ENCODE measurements around the gene RANBP1. TPM values are rescaled to one million over a fixed set of nuclear protein-coding genes. Genes with fewer than 3 reads are reported as not detected.
"Not testable (repeated sequence)": the region's sequence is repeated elsewhere in the genome, so short reads cannot be mapped to it uniquely, and the experiment has no call there.

Gene RANBP1
- total RNA-seq, 1 donor from 2014 or later: 500 TPM

GRCh38 chr22:20157430-20158183 lies 41.7 kb downstream of the RANBP1 start:
- Mint-ChIP-seq H3K9me3 (no peaks in the 10 kb centered on the region), H3K4me1 (peaks cover 2% of the 10 kb centered on the region), H3K4me3 (no peak overlapping the region), H3K36me3 (ENCODE audit: low read depth) (no peaks in the 10 kb centered on the region), H3K27ac (no peak overlapping the region), H3K27me3 (no peaks in the 10 kb centered on the region)
- no peak for DNase-seq
- intact Hi-C loops (cut with micrococcal nuclease): loop anchor here (1.0 to 5.0 kb wide), 3 partner anchors 110 to 299 kb away; partner anchors contain the start of gene RTN4R

DNA sequence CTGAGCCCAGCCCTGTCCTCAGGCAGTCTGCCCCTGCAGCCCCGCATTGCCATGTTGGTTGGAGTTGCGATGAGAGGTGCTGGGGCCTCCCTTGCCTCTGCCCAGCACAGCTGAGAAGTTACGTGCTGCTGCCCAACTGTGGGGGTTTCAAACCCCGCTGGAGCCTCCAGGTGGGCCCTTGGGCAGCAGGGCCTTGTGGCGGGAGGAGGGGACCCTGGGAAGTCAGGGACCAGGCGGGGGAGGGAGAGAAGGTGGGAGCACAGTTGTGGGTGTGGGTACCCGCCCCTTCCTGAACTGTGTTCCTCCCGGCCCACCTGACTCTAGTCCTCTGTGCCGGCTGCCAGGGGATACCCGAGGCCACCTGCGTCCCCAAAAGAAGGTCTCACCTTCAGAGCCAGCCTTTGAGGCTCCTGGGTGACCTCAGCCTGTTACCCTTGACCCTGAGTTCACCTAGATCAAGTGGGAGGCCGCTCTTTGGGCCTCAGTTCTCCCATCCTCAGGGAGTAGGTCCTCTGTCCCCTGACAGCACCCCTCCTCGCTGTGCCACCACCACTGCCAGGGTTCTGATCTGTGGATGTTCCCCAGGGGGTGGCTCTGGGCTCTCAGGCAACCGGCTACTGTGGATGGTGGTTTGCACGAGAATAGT lies 42.6 kb downstream of the RANBP1 start:
- no peak overlapping the region for H3K27ac Mint-ChIP-seq
- H3K9me3 Mint-ChIP-seq: no peaks in the 10 kb centered on the region
- DNase-seq: no peak
- H3K27me3 Mint-ChIP-seq: no peaks in the 10 kb centered on the region
- no peaks in the 10 kb centered on the region for H3K36me3 Mint-ChIP-seq (ENCODE audit: low read depth)
- H3K4me3 Mint-ChIP-seq: no peak overlapping the region
- H3K4me1 Mint-ChIP-seq: peaks cover 2% of the 10 kb centered on the region
- intact Hi-C loops (cut with micrococcal nuclease): loop anchor here (5.0 kb wide), 1 partner anchor 109 kb away; the partner anchor contains the start of gene RTN4R

DNA sequence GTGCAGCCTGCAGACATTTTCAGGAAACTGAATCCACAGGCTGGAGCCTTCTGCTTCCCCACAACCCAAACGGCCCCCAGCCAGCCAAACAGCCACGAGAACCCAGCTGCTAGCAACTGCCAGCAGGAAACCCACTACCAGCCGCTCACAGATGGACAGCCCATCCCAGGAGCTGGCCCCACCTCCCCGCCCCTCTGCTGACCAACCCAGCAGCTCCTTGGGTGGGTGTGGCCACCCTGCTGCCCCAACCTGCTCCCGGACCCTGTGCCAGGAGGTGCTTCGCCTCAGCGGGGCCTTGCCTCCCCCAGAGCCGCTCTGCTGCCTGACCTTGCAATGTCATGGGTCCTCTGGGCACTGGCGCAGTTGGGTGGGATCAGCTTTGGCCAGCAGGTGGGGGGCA lies 43.2 kb downstream of the RANBP1 start:
- H3K36me3 Mint-ChIP-seq (ENCODE audit: low read depth): no peaks in the 10 kb centered on the region

GRCh38 chr22:20159531-20159930 lies 43.6 kb downstream of the RANBP1 start:
- H3K9me3 Mint-ChIP-seq; H3K4me1 Mint-ChIP-seq; H3K36me3 Mint-ChIP-seq (ENCODE audit: low read depth); H3K4me3 Mint-ChIP-seq; DNase-seq; H3K27me3 Mint-ChIP-seq; H3K27ac Mint-ChIP-seq: not testable (repeated sequence)
- intact Hi-C loops (cut with micrococcal nuclease): loop anchor here (5.0 kb wide), 1 partner anchor 108 kb away; the partner anchor contains the start of gene RTN4R

More for the DNA sequence above, 43.2 kb downstream of the RANBP1 start:
- peaks cover 2% of the 10 kb centered on the region for H3K4me1 Mint-ChIP-seq
- peaks cover under 1% of the 10 kb centered on the region for H3K9me3 Mint-ChIP-seq
- no peak overlapping the region for H3K4me3 Mint-ChIP-seq
- H3K27me3 Mint-ChIP-seq: no peaks in the 10 kb centered on the region
- H3K27ac Mint-ChIP-seq: no peak overlapping the region
- intact Hi-C loops (cut with micrococcal nuclease): loop anchor here (5.0 kb wide), 1 partner anchor 108 kb away; the partner anchor contains the start of gene RTN4R
- DNase-seq: no peak

- no peak for DNase-seq
- Mint-ChIP-seq H3K9me3 (peaks cover 4% of the 10 kb centered on the region), H3K4me3 (no peak overlapping the region), H3K27me3 (no peaks in the 10 kb centered on the region), H3K36me3 (ENCODE audit: low read depth) (no peaks in the 10 kb centered on the region), H3K27ac (no peak overlapping the region), H3K4me1 (peaks cover 2% of the 10 kb centered on the region)
- intact Hi-C loops (cut with micrococcal nuclease): no loop called here
These were observed 44.1 kb downstream of the RANBP1 start for GRCh38 chr22:20160041-20160440.

DNA sequence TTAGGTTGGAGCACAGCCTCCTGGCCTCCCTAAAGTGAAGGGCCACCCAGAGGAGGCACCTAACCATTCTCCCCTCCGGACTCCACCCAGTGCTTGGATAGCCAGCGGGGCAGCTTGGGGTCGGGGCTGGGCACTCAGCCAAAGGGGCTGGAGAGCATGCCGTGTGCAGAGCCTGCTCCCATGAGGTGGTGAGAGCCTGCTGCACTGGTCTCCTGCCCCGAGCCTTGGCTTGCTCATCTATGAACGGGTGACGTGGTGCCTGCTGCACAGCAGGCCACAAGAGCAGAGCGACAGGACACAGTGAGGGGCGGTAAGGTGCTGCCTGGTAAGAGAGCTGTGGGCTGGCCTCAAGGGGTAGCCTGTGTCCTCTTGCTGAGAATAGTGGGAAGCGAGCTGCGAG lies 49.0 kb downstream of the RANBP1 start:
- no peak for DNase-seq
- H3K36me3 Mint-ChIP-seq (ENCODE audit: low read depth): no peaks in the 10 kb centered on the region
- peaks cover 4% of the 10 kb centered on the region for H3K9me3 Mint-ChIP-seq
- no peak overlapping the region for H3K4me3 Mint-ChIP-seq
- intact Hi-C loops (cut with micrococcal nuclease): no loop called here
- H3K27me3 Mint-ChIP-seq: no peaks in the 10 kb centered on the region
- H3K4me1 Mint-ChIP-seq: no peaks in the 10 kb centered on the region
- H3K27ac Mint-ChIP-seq: no peak overlapping the region

- Mint-ChIP-seq H3K9me3 (peaks cover 4% of the 10 kb centered on the region), H3K4me3 (no peak overlapping the region), H3K36me3 (ENCODE audit: low read depth) (no peaks in the 10 kb centered on the region), H3K4me1 (no peaks in the 10 kb centered on the region), H3K27ac (no peak overlapping the region), H3K27me3 (no peaks in the 10 kb centered on the region)
- DNase-seq: no peak
- intact Hi-C loops (cut with micrococcal nuclease): no loop called here
These were observed 49.5 kb downstream of the RANBP1 start for GRCh38 chr22:20165421-20165820.

DNA sequence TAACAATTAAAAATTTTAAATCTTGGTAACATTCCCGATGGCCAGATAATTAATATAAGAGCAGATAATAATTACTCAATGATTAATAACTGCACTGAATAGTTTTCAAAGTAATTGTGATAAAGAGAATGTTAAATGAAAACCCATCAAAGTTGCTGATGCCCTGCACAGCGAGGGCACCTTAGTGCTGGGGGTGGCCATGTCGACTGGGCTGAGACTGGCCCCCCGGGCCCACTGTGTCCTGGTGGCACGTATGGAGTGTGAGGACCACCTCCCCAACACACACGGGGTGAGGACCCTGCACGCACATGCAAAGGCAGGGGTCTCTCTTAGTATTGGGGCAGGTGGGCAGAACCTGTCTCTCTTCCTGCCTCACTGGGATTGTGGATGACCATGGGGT lies 50.0 kb downstream of the RANBP1 start:
- no peaks in the 10 kb centered on the region for H3K4me1 Mint-ChIP-seq
- no peak overlapping the region for H3K27ac Mint-ChIP-seq
- no peaks in the 10 kb centered on the region for H3K27me3 Mint-ChIP-seq
- no peak overlapping the region for H3K4me3 Mint-ChIP-seq
- DNase-seq: no peak
- H3K36me3 Mint-ChIP-seq (ENCODE audit: low read depth): no peaks in the 10 kb centered on the region
- intact Hi-C loops (cut with micrococcal nuclease): no loop called here
- H3K9me3 Mint-ChIP-seq: peaks cover 4% of the 10 kb centered on the region

DNA sequence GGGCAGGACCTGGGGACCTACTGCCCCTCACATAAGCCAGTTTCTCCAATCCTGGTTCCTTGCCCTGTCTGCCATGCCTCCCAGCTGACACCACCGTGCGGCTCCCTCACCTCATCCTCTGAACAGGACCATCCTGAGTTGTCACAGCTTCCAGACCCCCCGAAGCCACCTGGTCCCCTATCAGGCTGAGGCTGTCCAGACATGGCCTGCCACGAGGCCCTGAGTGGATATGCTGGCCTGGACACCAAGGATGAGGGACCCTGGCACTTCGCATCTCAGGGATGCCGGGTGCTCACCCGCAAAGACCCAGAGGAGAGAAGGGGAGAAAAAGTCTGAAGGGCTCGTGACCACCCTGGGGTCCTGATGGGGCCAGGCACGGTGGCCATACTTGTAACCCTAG lies 50.8 kb downstream of the RANBP1 start:
- H3K27ac Mint-ChIP-seq: no peak overlapping the region
- H3K36me3 Mint-ChIP-seq (ENCODE audit: low read depth): no peaks in the 10 kb centered on the region
- DNase-seq: no peak
- H3K9me3 Mint-ChIP-seq: peaks cover 4% of the 10 kb centered on the region
- H3K4me1 Mint-ChIP-seq: no peaks in the 10 kb centered on the region
- intact Hi-C loops (cut with micrococcal nuclease): no loop called here
- H3K27me3 Mint-ChIP-seq: no peaks in the 10 kb centered on the region
- no peak overlapping the region for H3K4me3 Mint-ChIP-seq

- no peaks in the 10 kb centered on the region for H3K27me3 Mint-ChIP-seq
- no peak overlapping the region for H3K4me3 Mint-ChIP-seq
- no peak for DNase-seq
- intact Hi-C loops (cut with micrococcal nuclease): no loop called here
- no peaks in the 10 kb centered on the region for H3K4me1 Mint-ChIP-seq
- no peaks in the 10 kb centered on the region for H3K36me3 Mint-ChIP-seq (ENCODE audit: low read depth)
- H3K27ac Mint-ChIP-seq: no peak overlapping the region
- H3K9me3 Mint-ChIP-seq: peaks cover 4% of the 10 kb centered on the region
These were observed 51.9 kb downstream of the RANBP1 start for GRCh38 chr22:20167643-20168322.

- DNase-seq: no peak
- Mint-ChIP-seq H3K27me3 (no peaks in the 10 kb centered on the region), H3K27ac (no peak overlapping the region), H3K36me3 (ENCODE audit: low read depth) (no peaks in the 10 kb centered on the region), H3K4me1 (no peaks in the 10 kb centered on the region), H3K9me3 (peaks cover 1% of the 10 kb centered on the region), H3K4me3 (no peak overlapping the region)
- intact Hi-C loops (cut with micrococcal nuclease): no loop called here
These were observed 53.4 kb downstream of the RANBP1 start for GRCh38 chr22:20169253-20169822.

- Mint-ChIP-seq H3K4me3 (no peak overlapping the region), H3K9me3 (no peaks in the 10 kb centered on the region), H3K36me3 (ENCODE audit: low read depth) (no peaks in the 10 kb centered on the region)
These were observed 54.3 kb downstream of the RANBP1 start for GRCh38 chr22:20170170-20170569.

DNA sequence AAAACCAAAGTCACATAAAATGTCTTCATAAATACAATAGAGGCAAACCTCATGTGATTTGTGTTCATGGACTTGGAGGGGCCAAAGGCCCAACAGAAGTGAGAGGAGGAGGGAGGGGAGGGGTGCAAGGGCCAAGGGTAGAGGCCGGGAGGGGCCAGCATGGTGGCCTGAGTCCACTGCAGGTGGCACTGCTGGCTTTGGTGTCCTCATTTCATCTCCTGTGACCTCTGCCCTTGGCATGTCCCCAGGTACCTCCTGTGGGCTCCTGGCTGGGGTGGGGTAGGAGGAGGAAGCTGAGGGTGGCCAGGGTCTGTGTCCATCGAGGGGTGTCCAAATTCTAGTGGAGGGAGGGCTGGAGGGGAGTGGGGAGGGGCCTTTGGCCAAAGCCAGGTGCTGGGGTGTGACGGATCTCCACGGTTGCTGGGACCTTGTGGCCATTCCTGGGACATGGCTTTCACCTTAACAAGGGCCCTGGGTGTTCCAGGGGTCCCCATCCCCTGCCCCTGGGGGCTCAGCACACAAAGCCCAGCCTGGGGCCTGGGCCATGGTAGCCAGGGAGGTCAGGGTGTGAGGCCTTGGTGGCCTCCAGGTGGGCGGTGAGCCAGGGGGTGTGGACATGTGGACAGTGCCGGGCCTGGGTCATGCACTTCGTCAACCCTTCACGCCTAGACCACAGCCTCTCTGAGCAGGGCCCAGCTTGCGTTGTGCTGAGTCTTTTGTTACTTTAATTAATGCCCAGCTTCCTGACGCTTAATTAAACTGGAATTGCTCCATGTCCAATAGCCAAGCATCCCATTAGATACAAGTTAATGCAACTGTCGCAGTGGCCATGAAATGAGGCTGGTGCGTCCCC lies 55.6 kb downstream of the RANBP1 start:
- Mint-ChIP-seq H3K27me3 (no peaks in the 10 kb centered on the region), H3K27ac (no peak overlapping the region), H3K9me3 (no peaks in the 10 kb centered on the region), H3K4me3 (no peak overlapping the region), H3K4me1 (no peaks in the 10 kb centered on the region), H3K36me3 (ENCODE audit: low read depth) (no peaks in the 10 kb centered on the region)
- intact Hi-C loops (cut with micrococcal nuclease): no loop called here
- no peak for DNase-seq

More at GRCh38 chr22:20170170-20170569, 54.3 kb downstream of the RANBP1 start:
- DNase-seq: no peak
- Mint-ChIP-seq H3K27ac (no peak overlapping the region), H3K27me3 (no peaks in the 10 kb centered on the region), H3K4me1 (no peaks in the 10 kb centered on the region)
- intact Hi-C loops (cut with micrococcal nuclease): no loop called here
